GM13976 (cell line): ENCODE results near the gene CDK5.
"Not testable (repeated sequence)": the region's sequence is repeated elsewhere in the genome, so short reads cannot be mapped to it uniquely, and the experiment has no call there.

Source experiments
- DNase-seq: peaks from one replicate; pipeline ENCODE4 v3.0.0; 2012; ENCODE audit warnings: low spot score
- CTCF ChIP-seq: IDR thresholded peaks from 2 replicates; pipeline ENCODE4 v1.5.1; 2012; ENCODE audit warnings: borderline replicate concordance, mild to moderate bottlenecking; ENCODE audit not compliant: insufficient read depth; ENCODE audit errors: extremely low read depth, missing control alignments, control extremely low read depth
- in situ Hi-C: fragments of 300-500 bp; cut with MboI; formaldehyde crosslinking; loops from one replicate; pipeline ENCODE4 v1.12.0; 2022; ENCODE audit warnings: low sequenced_read_pairs, mixed read lengths, inconsistent platforms; ENCODE audit not compliant: unreplicated experiment

CDK5 gene

GRCh38 chr7:151033864-151034249, 23.8 kb downstream of the CDK5 start:
- DNase-seq = no peak
- in situ Hi-C loops = no loop called here
- TF ChIP-seq CTCF = no peak

GRCh38 chr7:151032936-151033863, 24.5 kb downstream of the CDK5 start:
- in situ Hi-C loops = no loop called here

GRCh38 chr7:151031011-151031410, 26.7 kb downstream of the CDK5 start:
- DNase-seq = no peak
- in situ Hi-C loops = no loop called here
- TF ChIP-seq CTCF = no peak

More at GRCh38 chr7:151032936-151033863, 24.5 kb downstream of the CDK5 start:
- TF ChIP-seq CTCF = no peak
- no peak for DNase-seq

GRCh38 chr7:151028948-151029501, 28.7 kb downstream of the CDK5 start:
- DNase-seq = no peak

GRCh38 chr7:151028131-151028947, 29.4 kb downstream of the CDK5 start, which contains the start of gene ABCB8:
TSS of gene ABCB8 (plus strand) at chr7:151028450. CDS start at chr7:151028516, 66 bp downstream.
- peak; percentile 10 for TF ChIP-seq CTCF
- in situ Hi-C loops = no loop called here
- DNase-seq = peak; percentile 100

More at GRCh38 chr7:151028948-151029501, 28.7 kb downstream of the CDK5 start:
- no peak for TF ChIP-seq CTCF
- in situ Hi-C loops = no loop called here

GRCh38 chr7:151027728-151028130, 30.0 kb downstream of the CDK5 start:
- in situ Hi-C loops, DNase-seq: not testable (repeated sequence)

- DNase-seq, in situ Hi-C loops: not testable (repeated sequence)
Observed at GRCh38 chr7:151026771-151027727, 30.6 kb downstream of the CDK5 start.
